ENCODE data around the gene WDFY4.

WDFY4 gene

GRCh38 chr10:48740015-48740707 lies 55.5 kb downstream of the WDFY4 start:
- Mint-ChIP-seq H3K4me3 (no peak overlapping the region), H3K9me3 (no peaks in the 10 kb centered on the region), H3K27me3 (no peaks in the 10 kb centered on the region), H3K4me1 (ENCODE audit: low read depth) (peaks cover 32% of the 10 kb centered on the region), H3K36me3 (ENCODE audit: low read depth) (no peaks in the 10 kb centered on the region), H3K27ac (no peak overlapping the region)
- intact Hi-C loops (cut with micrococcal nuclease): no loop called here

DNA sequence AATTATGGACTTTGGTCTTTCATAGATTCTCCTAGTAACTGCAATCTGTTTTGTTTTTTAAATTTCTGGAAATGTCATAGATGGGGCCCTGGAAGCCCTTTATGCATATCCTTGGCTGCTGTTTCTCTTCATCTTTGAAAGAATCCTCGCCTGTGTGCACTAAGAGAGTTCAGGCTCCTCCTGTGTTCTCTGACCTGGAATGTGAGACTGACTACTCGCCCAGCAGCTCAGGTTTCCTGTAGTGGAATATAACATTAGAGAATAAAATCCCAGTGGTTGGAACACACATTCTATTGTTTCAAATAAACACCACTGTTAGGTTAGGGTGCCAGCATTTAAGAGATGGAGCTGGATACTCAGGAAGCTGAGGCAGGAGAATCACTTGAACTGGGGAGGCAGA lies 56.3 kb downstream of the WDFY4 start:
- intact Hi-C loops (cut with micrococcal nuclease): no loop called here
- Mint-ChIP-seq H3K27me3 (no peaks in the 10 kb centered on the region), H3K9me3 (no peaks in the 10 kb centered on the region), H3K36me3 (ENCODE audit: low read depth) (no peaks in the 10 kb centered on the region), H3K4me1 (ENCODE audit: low read depth) (peaks cover 37% of the 10 kb centered on the region), H3K4me3 (no peak overlapping the region), H3K27ac (no peak overlapping the region)

DNA sequence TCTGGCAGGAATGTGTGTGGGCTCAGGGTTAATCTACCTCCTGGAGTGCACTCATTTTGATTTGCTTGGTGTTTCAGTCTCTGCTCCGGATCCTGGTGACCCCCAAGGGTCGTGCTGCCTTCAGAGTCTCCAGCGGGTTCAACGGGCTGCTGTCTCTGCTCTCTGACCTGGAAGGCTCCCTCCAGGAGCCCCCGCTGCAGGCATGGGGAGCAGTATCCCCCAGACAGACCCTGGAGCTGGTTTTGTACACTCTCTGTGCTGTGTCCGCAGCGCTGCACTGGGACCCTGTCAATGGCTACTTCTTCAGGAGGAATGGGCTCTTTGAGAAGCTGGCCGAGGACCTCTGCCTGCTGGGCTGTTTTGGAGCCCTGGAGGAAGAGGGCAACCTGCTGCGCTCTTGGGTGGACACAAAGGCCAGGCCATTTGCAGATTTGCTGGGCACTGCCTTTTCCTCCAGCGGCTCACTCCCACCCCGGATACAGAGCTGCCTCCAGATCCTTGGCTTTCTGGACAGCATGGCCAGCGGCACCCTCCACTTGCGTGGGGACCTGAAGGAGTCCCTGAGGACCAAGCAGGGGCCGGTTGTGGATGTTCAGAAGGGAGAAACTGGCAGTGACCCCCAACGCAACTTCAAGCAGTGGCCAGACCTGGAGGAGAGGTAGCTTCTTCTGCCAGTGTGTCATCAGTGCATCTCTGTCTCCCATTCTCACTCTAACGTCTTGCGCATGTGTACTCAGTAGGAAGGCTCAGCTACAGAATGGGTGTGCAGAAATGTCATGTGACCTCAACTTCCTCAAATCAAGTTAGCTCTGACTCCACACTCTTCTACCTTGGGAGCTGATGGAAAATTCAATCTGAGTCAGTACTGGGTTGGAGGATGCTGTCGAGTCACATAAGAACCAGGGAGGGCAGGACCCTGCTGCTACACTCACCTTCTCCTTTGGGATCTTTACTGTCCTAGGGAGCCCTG lies 58.5 kb downstream of the WDFY4 start:
- Mint-ChIP-seq H3K36me3 (ENCODE audit: low read depth) (peaks cover 17% of the 10 kb centered on the region), H3K4me3 (no peak overlapping the region), H3K9me3 (peaks cover 6% of the 10 kb centered on the region), H3K27me3 (no peaks in the 10 kb centered on the region), H3K4me1 (ENCODE audit: low read depth) (peaks cover 52% of the 10 kb centered on the region), H3K27ac (peak overlapping the region; percentile 21)
- intact Hi-C loops (cut with micrococcal nuclease): no loop called here

GRCh38 chr10:48744587-48744986 lies 59.9 kb downstream of the WDFY4 start:
- H3K4me3 Mint-ChIP-seq: no peak overlapping the region
- peaks cover 66% of the 10 kb centered on the region for H3K4me1 Mint-ChIP-seq (ENCODE audit: low read depth)
- H3K36me3 Mint-ChIP-seq (ENCODE audit: low read depth): peaks cover 32% of the 10 kb centered on the region
- H3K9me3 Mint-ChIP-seq: peaks cover 6% of the 10 kb centered on the region
- H3K27me3 Mint-ChIP-seq: no peaks in the 10 kb centered on the region
- H3K27ac Mint-ChIP-seq: no peak overlapping the region
- intact Hi-C loops (cut with micrococcal nuclease): no loop called here

- no peaks in the 10 kb centered on the region for H3K27me3 Mint-ChIP-seq
- H3K4me3 Mint-ChIP-seq: no peak overlapping the region
- intact Hi-C loops (cut with micrococcal nuclease): no loop called here
- no peak overlapping the region for H3K27ac Mint-ChIP-seq
- peaks cover 76% of the 10 kb centered on the region for H3K4me1 Mint-ChIP-seq (ENCODE audit: low read depth)
- H3K36me3 Mint-ChIP-seq (ENCODE audit: low read depth): peaks cover 43% of the 10 kb centered on the region
- peaks cover 6% of the 10 kb centered on the region for H3K9me3 Mint-ChIP-seq
These were observed 61.1 kb downstream of the WDFY4 start for GRCh38 chr10:48745662-48746245.

DNA sequence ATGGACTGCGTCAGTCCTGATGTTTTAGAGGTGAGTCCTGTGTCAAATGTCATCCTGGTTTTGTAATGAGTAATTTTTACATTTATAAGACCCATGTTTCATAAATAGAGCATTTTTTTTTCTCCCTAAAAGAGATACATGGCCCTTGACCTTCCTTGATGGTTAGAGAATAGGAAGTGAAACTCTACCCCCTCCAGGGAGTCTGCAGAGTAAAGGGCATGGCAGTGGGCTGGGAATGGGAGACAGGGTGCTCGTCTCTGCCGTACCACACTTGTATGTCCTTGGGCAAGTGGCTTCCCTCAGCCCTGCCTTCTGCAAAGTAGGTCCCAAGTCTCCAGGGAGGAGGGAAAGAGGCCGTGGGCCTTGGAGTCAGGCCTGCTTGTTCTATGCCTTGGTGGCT lies 63.9 kb downstream of the WDFY4 start:
- H3K9me3 Mint-ChIP-seq: peaks cover 6% of the 10 kb centered on the region
- peaks cover 67% of the 10 kb centered on the region for H3K4me1 Mint-ChIP-seq (ENCODE audit: low read depth)
- H3K4me3 Mint-ChIP-seq: no peak overlapping the region
- H3K27ac Mint-ChIP-seq: no peak overlapping the region
- H3K36me3 Mint-ChIP-seq (ENCODE audit: low read depth): peaks cover 71% of the 10 kb centered on the region
- intact Hi-C loops (cut with micrococcal nuclease): no loop called here
- no peaks in the 10 kb centered on the region for H3K27me3 Mint-ChIP-seq

DNA sequence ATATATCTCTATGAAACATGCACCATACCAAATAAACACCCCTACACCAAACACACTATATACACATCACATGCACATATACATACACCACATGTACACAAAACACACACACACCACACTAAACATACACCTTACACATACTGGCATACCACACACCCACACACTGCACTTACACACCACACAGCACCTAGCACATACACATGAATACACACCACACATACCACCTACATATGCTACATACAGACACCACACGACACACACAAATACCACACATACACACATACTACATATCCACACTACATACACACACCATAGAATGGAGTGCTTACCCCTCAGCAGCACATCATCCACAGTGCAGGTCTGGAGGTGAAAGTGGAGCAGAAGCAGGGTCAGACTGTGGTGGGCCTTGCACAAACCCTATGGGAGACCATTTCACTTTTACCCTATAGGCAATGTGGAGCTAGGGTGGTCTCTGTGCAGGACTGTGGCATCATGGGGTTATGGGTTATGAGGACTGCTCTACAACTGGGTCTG lies 64.6 kb downstream of the WDFY4 start:
- Mint-ChIP-seq H3K4me3 (no peak overlapping the region), H3K36me3 (ENCODE audit: low read depth) (peaks cover 78% of the 10 kb centered on the region), H3K9me3 (peaks cover 6% of the 10 kb centered on the region), H3K4me1 (ENCODE audit: low read depth) (peaks cover 68% of the 10 kb centered on the region), H3K27ac (no peak overlapping the region), H3K27me3 (no peaks in the 10 kb centered on the region)
- intact Hi-C loops (cut with micrococcal nuclease): no loop called here

- peaks cover 69% of the 10 kb centered on the region for H3K4me1 Mint-ChIP-seq (ENCODE audit: low read depth)
- H3K27ac Mint-ChIP-seq: no peak overlapping the region
- no peaks in the 10 kb centered on the region for H3K27me3 Mint-ChIP-seq
- no peak overlapping the region for H3K4me3 Mint-ChIP-seq
- peaks cover 85% of the 10 kb centered on the region for H3K36me3 Mint-ChIP-seq (ENCODE audit: low read depth)
- H3K9me3 Mint-ChIP-seq: peaks cover 6% of the 10 kb centered on the region
- intact Hi-C loops (cut with micrococcal nuclease): no loop called here
These were observed 65.3 kb downstream of the WDFY4 start for GRCh38 chr10:48750019-48750418.

GRCh38 chr10:48750991-48751390 lies 66.3 kb downstream of the WDFY4 start:
- intact Hi-C loops (cut with micrococcal nuclease): no loop called here
- Mint-ChIP-seq H3K9me3 (peaks cover 6% of the 10 kb centered on the region), H3K27me3 (no peaks in the 10 kb centered on the region), H3K4me3 (no peak overlapping the region), H3K36me3 (ENCODE audit: low read depth) (peaks cover 94% of the 10 kb centered on the region), H3K4me1 (ENCODE audit: low read depth) (peaks cover 67% of the 10 kb centered on the region), H3K27ac (no peak overlapping the region)

- Mint-ChIP-seq H3K36me3 (ENCODE audit: low read depth) (peaks cover 91% of the 10 kb centered on the region), H3K9me3 (peaks cover 6% of the 10 kb centered on the region), H3K27me3 (no peaks in the 10 kb centered on the region), H3K4me1 (ENCODE audit: low read depth) (peaks cover 67% of the 10 kb centered on the region), H3K27ac (no peak overlapping the region), H3K4me3 (no peak overlapping the region)
- intact Hi-C loops (cut with micrococcal nuclease): no loop called here
These were observed 67.1 kb downstream of the WDFY4 start for GRCh38 chr10:48751730-48752129.

GRCh38 chr10:48758411-48758810 lies 73.7 kb downstream of the WDFY4 start:
- Mint-ChIP-seq H3K9me3 (no peaks in the 10 kb centered on the region), H3K4me3 (no peak overlapping the region), H3K36me3 (ENCODE audit: low read depth) (peaks cover 92% of the 10 kb centered on the region), H3K4me1 (ENCODE audit: low read depth) (peaks cover 63% of the 10 kb centered on the region), H3K27me3 (no peaks in the 10 kb centered on the region), H3K27ac (peak overlapping the region; percentile 16)
- intact Hi-C loops (cut with micrococcal nuclease): no loop called here

DNA sequence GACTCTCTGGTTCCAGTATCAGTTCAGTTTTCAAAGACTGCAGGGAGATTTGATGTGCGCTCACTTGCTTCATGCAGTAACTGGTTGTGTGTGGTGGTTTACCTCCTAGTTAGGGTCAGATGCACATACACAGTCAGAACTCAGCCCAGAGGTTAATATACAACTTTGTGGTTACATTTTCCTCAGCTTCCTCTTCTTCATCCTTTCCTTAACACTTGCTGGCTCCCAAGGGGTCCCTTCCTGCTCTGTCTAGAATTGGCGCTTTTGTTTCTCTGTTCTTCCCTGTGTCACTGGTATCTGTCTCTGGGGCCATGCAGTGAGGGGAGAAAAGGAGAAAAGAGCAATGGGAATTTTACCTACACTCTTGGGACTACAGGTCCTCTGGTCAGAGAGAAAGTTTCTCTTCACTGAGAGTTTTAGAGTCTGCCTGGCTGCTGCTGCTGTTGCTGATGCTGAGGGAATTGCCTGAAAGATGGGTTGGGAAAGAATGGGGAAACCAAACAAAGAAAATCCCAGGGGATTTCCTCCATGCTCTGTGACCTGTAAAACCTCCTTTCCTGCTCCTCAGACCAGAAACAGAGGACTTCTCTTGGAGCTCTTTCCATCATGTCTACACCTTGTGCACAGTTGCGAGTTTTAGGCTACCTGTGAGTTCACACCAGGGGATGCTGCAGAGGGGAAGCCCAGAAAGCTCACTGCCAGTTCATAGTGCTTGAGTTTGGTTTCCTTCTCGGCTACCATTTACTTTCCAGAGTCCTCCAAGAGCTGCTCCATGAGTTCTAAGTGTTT lies 74.6 kb downstream of the WDFY4 start:
- intact Hi-C loops (cut with micrococcal nuclease): no loop called here
- no peaks in the 10 kb centered on the region for H3K27me3 Mint-ChIP-seq
- H3K4me3 Mint-ChIP-seq: no peak overlapping the region
- no peaks in the 10 kb centered on the region for H3K9me3 Mint-ChIP-seq
- H3K4me1 Mint-ChIP-seq (ENCODE audit: low read depth): peaks cover 55% of the 10 kb centered on the region
- peaks cover 92% of the 10 kb centered on the region for H3K36me3 Mint-ChIP-seq (ENCODE audit: low read depth)
- peak overlapping the region; percentile 20 for H3K27ac Mint-ChIP-seq

- intact Hi-C loops (cut with micrococcal nuclease): no loop called here
These were observed 76.3 kb downstream of the WDFY4 start for GRCh38 chr10:48760983-48761382.

More at GRCh38 chr10:48760983-48761382, 76.3 kb downstream of the WDFY4 start:
- Mint-ChIP-seq H3K4me3 (no peak overlapping the region), H3K36me3 (ENCODE audit: low read depth) (peaks cover 93% of the 10 kb centered on the region), H3K4me1 (ENCODE audit: low read depth) (peaks cover 50% of the 10 kb centered on the region), H3K9me3 (no peaks in the 10 kb centered on the region), H3K27me3 (no peaks in the 10 kb centered on the region), H3K27ac (no peak overlapping the region)
